H1 (cell line): ENCODE data around the gene PAFAH1B1. TPM values are rescaled to one million over a fixed set of nuclear protein-coding genes. Genes with fewer than 3 reads are reported as not detected.
A peak's percentile ranks its signal among the peaks of the same experiment; 100 is the strongest.

Experiments used
- CTCF ChIA-PET: fragments of 300-600 bp; sonication (Branson Sonifier 250); formaldehyde crosslinking; loops from one replicate; lab custom pipeline; 2021; ENCODE audit not compliant: partially characterized antibody; lab: Charles Lee
- POLR2A ChIA-PET: fragments of 300-600 bp; sonication (Branson Sonifier 250); formaldehyde crosslinking; loops from one replicate; lab custom pipeline; 2021; ENCODE audit warnings: inconsistent platforms; ENCODE audit not compliant: partially characterized antibody; lab: Charles Lee
- DNase-seq, 2 experiments: peaks; one replicate each; pipeline versions ENCODE4 v3.0.0 to v3.0.0-alpha.2; 2010 to 2022; ENCODE audit warnings: low spot score in 2 of 2, low read depth in 1 of 2, mixed read lengths in 1 of 2
- FAIRE-seq: peaks from 2 replicates; lab custom pipeline; 2011; peaks lifted over from hg19 to GRCh38; lab: Jason Lieb, UNC
- H2AFZ ChIP-seq: 2 replicates; pipeline ENCODE4 v1.8.1; 2012; ENCODE audit warnings: low read length, inconsistent platforms
- H2AK5ac ChIP-seq: 2 replicates; pipeline ENCODE4 v1.6.1; 2013; ENCODE audit warnings: low read depth, low read length
- H2BK120ac ChIP-seq: replicated peaks from 2 replicates; pipeline ENCODE3; 2013; ENCODE audit warnings: low read depth, low read length, inconsistent platforms
- H2BK12ac ChIP-seq: 2 replicates; pipeline ENCODE4 v1.6.1; 2013; ENCODE audit warnings: low read depth, low read length
- H2BK15ac ChIP-seq: 2 replicates; pipeline ENCODE4 v1.6.1; 2013; ENCODE audit warnings: low read length
- H2BK20ac ChIP-seq: 2 replicates; pipeline ENCODE4 v1.6.1; 2013; ENCODE audit warnings: low read length
- H2BK5ac ChIP-seq: 2 replicates; pipeline ENCODE4 v1.6.1; 2013; ENCODE audit warnings: low read depth, low read length
- H3K14ac ChIP-seq: 2 replicates; pipeline ENCODE4 v1.6.1; 2013; ENCODE audit warnings: inconsistent platforms; ENCODE audit not compliant: insufficient read length
- H3K18ac ChIP-seq: 2 replicates; pipeline ENCODE4 v1.6.1; 2013; ENCODE audit warnings: low read length; ENCODE audit errors: extremely low read depth
- H3K23ac ChIP-seq: 2 replicates; pipeline ENCODE4 v1.6.1; 2013; ENCODE audit warnings: inconsistent platforms; ENCODE audit not compliant: insufficient read length
- H3K23me2 ChIP-seq: 2 replicates; pipeline ENCODE4 v1.6.1; 2013; ENCODE audit warnings: low read depth, low read length
- H3K27ac ChIP-seq: 2 replicates; pipeline ENCODE4 v1.6.1; 2011; ENCODE audit warnings: low read depth, low read length, inconsistent platforms
- H3K27me3 ChIP-seq, 4 experiments: replicated peaks in 1 of 4; 1 replicate in 1 of 4; 2 replicates in 3 of 4; pipeline versions ENCODE4 v1.6.1 to v1.8.1; 2011 to 2013; ENCODE audit warnings: low read length in 3 of 4, mild to moderate bottlenecking in 3 of 4, inconsistent platforms in 2 of 4, mixed read lengths in 2 of 4, moderate library complexity in 1 of 4; ENCODE audit not compliant: control insufficient read depth in 3 of 4, insufficient read depth in 3 of 4; ENCODE audit errors: extremely low read depth in 1 of 4
- H3K36me3 ChIP-seq, 4 experiments: 2 replicates each; pipeline versions ENCODE4 v1.6.1 to v1.8.1; 2011 to 2013; ENCODE audit warnings: mild to moderate bottlenecking in 4 of 4, low read length in 3 of 4, moderate library complexity in 2 of 4, control low read depth in 1 of 4, inconsistent platforms in 1 of 4; ENCODE audit not compliant: insufficient read depth in 4 of 4, control insufficient read depth in 2 of 4
- H3K4ac ChIP-seq: replicated peaks from 2 replicates; pipeline ENCODE3; 2013; ENCODE audit warnings: low read length, low read depth, mixed read lengths, inconsistent platforms; ENCODE audit not compliant: insufficient read length
- H3K4me1 ChIP-seq, 4 experiments: replicated peaks in 1 of 4; 1 replicate in 1 of 4; 2 replicates in 3 of 4; pipeline versions ENCODE4 v1.6.1 to v1.8.1; 2011 to 2013; ENCODE audit warnings: low read length in 3 of 4, inconsistent platforms in 2 of 4, mixed read lengths in 1 of 4; ENCODE audit not compliant: insufficient read depth in 4 of 4, control insufficient read depth in 3 of 4
- H3K4me2 ChIP-seq, 2 experiments: 2 replicates each; pipeline versions ENCODE4 v1.6.1 to v1.8.1; 2011 to 2013; ENCODE audit warnings: low read depth in 2 of 2, low read length in 2 of 2, control low read depth in 1 of 2, inconsistent platforms in 1 of 2, mild to moderate bottlenecking in 1 of 2; ENCODE audit not compliant: insufficient read depth in 1 of 2
- H3K4me3 ChIP-seq, 4 experiments: fragments of 200-600, 300-600 bp in 1 of 4; sonication (generic), shearing (Covaris generic), sonication (Bioruptor Twin) in 1 of 4; 2 replicates each; pipeline versions ENCODE4 v1.5.1 to v1.8.1; 2011 to 2016; ENCODE audit warnings: low read length in 4 of 4, low read depth in 3 of 4, control low read depth in 2 of 4, inconsistent platforms in 2 of 4, mild to moderate bottlenecking in 2 of 4, mixed read lengths in 1 of 4, moderate library complexity in 1 of 4; ENCODE audit not compliant: insufficient read depth in 2 of 4; ENCODE audit errors: extremely low read depth in 1 of 4
- H3K56ac ChIP-seq: replicated peaks from 2 replicates; pipeline ENCODE3; 2013; ENCODE audit warnings: low read depth, mild to moderate bottlenecking, mixed read lengths, low read length, inconsistent platforms; ENCODE audit not compliant: insufficient read length
- H3K79me1 ChIP-seq: 2 replicates; pipeline ENCODE4 v1.6.1; 2013; ENCODE audit warnings: low read depth, low read length, control low read depth
- H3K79me2 ChIP-seq, 2 experiments: 2 replicates each; pipeline versions ENCODE4 v1.6.1 to v1.8.1; 2012 to 2013; ENCODE audit warnings: low read length in 2 of 2, mild to moderate bottlenecking in 2 of 2, inconsistent platforms in 1 of 2; ENCODE audit not compliant: insufficient read depth in 2 of 2, control insufficient read depth in 1 of 2
- H3K9ac ChIP-seq, 4 experiments: replicated peaks in 1 of 4; 1 replicate in 1 of 4; 2 replicates in 3 of 4; pipeline versions ENCODE4 v1.6.1 to v1.8.1; 2011 to 2013; ENCODE audit warnings: low read depth in 3 of 4, low read length in 3 of 4, control low read depth in 2 of 4, mild to moderate bottlenecking in 2 of 4, moderate library complexity in 2 of 4, inconsistent platforms in 1 of 4; ENCODE audit errors: extremely low read depth in 1 of 4
- H3K9me3 ChIP-seq, 2 experiments: 2 replicates each; pipeline versions ENCODE4 v1.6.1 to v1.8.1; 2012 to 2013; ENCODE audit warnings: mild to moderate bottlenecking in 2 of 2, moderate library complexity in 2 of 2, control low read depth in 1 of 2, inconsistent platforms in 1 of 2, low read depth in 1 of 2, low read length in 1 of 2, mixed read lengths in 1 of 2; ENCODE audit not compliant: insufficient read depth in 2 of 2
- H4K20me1 ChIP-seq, 2 experiments: replicated peaks in 1 of 2; 2 replicates each; pipeline versions ENCODE3 to v1.8.1; 2011 to 2013; ENCODE audit warnings: inconsistent platforms in 2 of 2, low read length in 2 of 2, mild to moderate bottlenecking in 1 of 2; ENCODE audit not compliant: insufficient read depth in 2 of 2, control insufficient read depth in 1 of 2
- H4K5ac ChIP-seq: 2 replicates; pipeline ENCODE4 v1.6.1; 2013; ENCODE audit warnings: low read length, low read depth, mixed read lengths, inconsistent platforms; ENCODE audit not compliant: insufficient read length
- H4K8ac ChIP-seq: 2 replicates; pipeline ENCODE4 v1.8.0; 2013; ENCODE audit warnings: mild to moderate bottlenecking, moderate library complexity, low read length, inconsistent platforms; ENCODE audit not compliant: insufficient read depth; ENCODE audit errors: extremely low read depth
- H4K91ac ChIP-seq: replicated peaks from 2 replicates; pipeline ENCODE3; 2013; ENCODE audit warnings: low read length, mixed read lengths, inconsistent platforms; ENCODE audit not compliant: insufficient read length
- BCL11A ChIP-seq, 2 experiments: IDR thresholded peaks; one replicate each; pipeline ENCODE4 v1.6.1; 2011; ENCODE audit warnings: low read depth in 2 of 2, low read length in 2 of 2, mild to moderate bottlenecking in 2 of 2
- KDM1A ChIP-seq: fragments of 200-600, 300-600 bp; sonication (generic); IDR thresholded peaks from 2 replicates; pipeline ENCODE4 v1.7.1; 2016; ENCODE audit warnings: mild to moderate bottlenecking, low read length, borderline replicate concordance
- WGBS, 2 experiments: shearing (Covaris generic) in 1 of 2; methylation state at CpG; one replicate each; pipeline versions ENCODE4 v1.1.6 to v1.1.7; 2013 to 2015; ENCODE audit warnings: low lambda C conversion rate in 2 of 2, mixed read lengths in 2 of 2, inconsistent platforms in 1 of 2, low coverage in 1 of 2, missing lambda C conversion rate in 1 of 2; ENCODE audit not compliant: insufficient replicate concordance in 2 of 2, insufficient coverage in 1 of 2, insufficient read length in 1 of 2; ENCODE audit errors: extremely low coverage in 1 of 2, missing lambda C conversion rate in 1 of 2; 5-methylcytosine and 5-hydroxymethylcytosine counted together
- polyA plus RNA-seq, 7 experiments: library from polyadenylated mRNA; depleted of rRNA in 3 of 7; stranded (reverse) in 5 of 7; unstranded in 2 of 7; fragments of >200 nt in 5 of 7; fragments of 200-250 nt in 2 of 7; gene quantifications; 1 replicate in 5 of 7; 2 replicates in 1 of 7; 4 replicates in 1 of 7; pipeline versions ENCODE4 v1.2.1 to v1.2.3, GENCODE V29; 2011 to 2013; ENCODE audit warnings: missing spikeins in 2 of 7, mixed read lengths in 2 of 7
- total RNA-seq: library from RNA; stranded (reverse); fragmentation: NEBNext Ultra II Directional; extraction: Animal tissue kit (Norgen Biotek cat#: 25700); gene quantifications from 2 replicates; pipeline ENCODE4 v1.2.1, GENCODE V29; 2021

The PAFAH1B1 gene
- total and polyA plus RNA-seq, 2 of the 8 experiments (the other 6 are each of a cell fraction or from before 2014, with no cell fraction given): 42.0 to 152 TPM

GRCh38 chr17:2731807-2732206, 138.4 kb downstream of the PAFAH1B1 start:
- no peak overlapping the region for H2BK20ac ChIP-seq
- H3K56ac ChIP-seq: no peak overlapping the region
- H3K4me1 ChIP-seq: no peaks in the 10 kb centered on the region
- ChIA-PET POLR2A (interaction anchor here (1.0 kb wide), 1 partner anchor 25 kb away, joined by 3 read pairs; no protein-coding TSS in a partner anchor), CTCF (no interaction called here)
- no peak overlapping the region for H2BK5ac ChIP-seq
- no peaks in the 10 kb centered on the region for H3K79me2 ChIP-seq
- H2BK120ac ChIP-seq: no peak overlapping the region
- H2BK12ac ChIP-seq: no peak overlapping the region
- no peak overlapping the region for H4K8ac ChIP-seq
- no peak for DNase-seq
- no peak overlapping the region for H4K91ac ChIP-seq
- no peak overlapping the region for H3K4ac ChIP-seq
- peaks cover 0 to 10% (median 2%) of the 10 kb centered on the region in 4 experiments; a peak in 3 of 8 replicates for H3K36me3 ChIP-seq
- H2AK5ac ChIP-seq: no peak overlapping the region
- no peak overlapping the region for H2AFZ ChIP-seq
- no peak overlapping the region for H3K18ac ChIP-seq
- H3K27me3 ChIP-seq: no peaks in the 10 kb centered on the region
- no peak overlapping the region for H2BK15ac ChIP-seq
- no peak overlapping the region for H3K9ac ChIP-seq
- FAIRE-seq: no peak
- H3K4me3 ChIP-seq: no peak overlapping the region
- H3K14ac ChIP-seq: no peak overlapping the region
- no peak overlapping the region for H3K4me2 ChIP-seq
- H4K5ac ChIP-seq: no peak overlapping the region
- H3K23me2 ChIP-seq: no peaks in the 10 kb centered on the region; the same call in 1 of the 2 replicates
- WGBS, 2 experiments: 99% methylated on average over 10 of the region's 10 CpGs; no CpG with 5 or more reads in 1 of the 2 experiments
- H3K23ac ChIP-seq: no peak overlapping the region
- no peaks in the 10 kb centered on the region for H3K9me3 ChIP-seq
- H4K20me1 ChIP-seq: peaks cover 2 to 5% of the 10 kb centered on the region in 2 experiments
- H3K79me1 ChIP-seq: no peaks in the 10 kb centered on the region
- TF ChIP-seq BCL11A (IDR thresholded peaks at IDR 0.05; ENCODE audit: low read depth in 2 of 2, low read length in 2 of 2) (no peak), KDM1A (0 out of 2 replicates have a peak, but pooled peaks have one; percentile 50)
- H3K27ac ChIP-seq: no peak overlapping the region
